ENCODE measurements around the gene ASCC2.
"Not testable (repeated sequence)": the region's sequence is repeated elsewhere in the genome, so short reads cannot be mapped to it uniquely, and the experiment has no call there.

ASCC2 gene

DNA sequence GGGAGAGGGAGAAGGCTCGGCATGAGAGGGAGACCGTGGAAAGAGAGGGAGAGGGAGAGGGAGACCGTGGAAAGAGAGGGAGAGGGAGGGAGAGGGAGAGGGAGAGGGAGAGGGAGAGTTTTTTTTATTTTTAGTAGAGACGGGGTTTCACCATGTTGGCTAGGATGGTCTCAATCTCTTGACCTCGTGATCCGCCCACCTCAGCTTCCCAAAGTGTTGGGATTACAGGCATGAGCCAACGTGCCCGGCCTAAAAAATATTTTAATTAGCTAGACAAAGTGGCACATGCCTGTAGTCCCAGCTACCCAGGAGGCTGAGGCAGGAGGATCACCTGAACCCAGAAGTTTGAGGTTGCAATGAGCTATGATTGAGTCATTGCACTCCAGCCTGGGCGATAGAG is 21.0 kb upstream of the ASCC2 start:
- H3K27ac ChIP-seq, H3K4me3 ChIP-seq: not testable (repeated sequence)

DNA sequence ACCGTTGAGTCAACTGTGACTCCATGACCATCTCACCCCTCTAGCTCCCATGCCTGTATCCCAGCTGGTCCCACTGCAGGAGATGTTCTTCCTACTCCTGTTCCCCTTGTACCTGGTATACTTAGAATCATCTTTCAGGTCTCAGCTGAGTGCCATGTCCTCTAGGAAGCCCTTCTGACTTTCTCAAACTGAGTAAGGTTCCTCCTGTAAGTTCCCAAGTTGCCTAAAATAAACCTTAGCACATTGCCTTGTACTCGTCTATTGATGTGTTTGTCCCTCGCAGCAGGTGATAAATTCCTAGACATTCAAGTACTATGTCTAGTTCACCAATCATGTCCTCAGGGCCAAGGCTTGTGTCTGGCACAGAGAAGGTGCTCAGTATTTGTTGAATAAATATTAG is 18.4 kb upstream of the ASCC2 start:
- H3K4me3 ChIP-seq = no peak overlapping the region
- no peak overlapping the region for H3K27ac ChIP-seq

DNA sequence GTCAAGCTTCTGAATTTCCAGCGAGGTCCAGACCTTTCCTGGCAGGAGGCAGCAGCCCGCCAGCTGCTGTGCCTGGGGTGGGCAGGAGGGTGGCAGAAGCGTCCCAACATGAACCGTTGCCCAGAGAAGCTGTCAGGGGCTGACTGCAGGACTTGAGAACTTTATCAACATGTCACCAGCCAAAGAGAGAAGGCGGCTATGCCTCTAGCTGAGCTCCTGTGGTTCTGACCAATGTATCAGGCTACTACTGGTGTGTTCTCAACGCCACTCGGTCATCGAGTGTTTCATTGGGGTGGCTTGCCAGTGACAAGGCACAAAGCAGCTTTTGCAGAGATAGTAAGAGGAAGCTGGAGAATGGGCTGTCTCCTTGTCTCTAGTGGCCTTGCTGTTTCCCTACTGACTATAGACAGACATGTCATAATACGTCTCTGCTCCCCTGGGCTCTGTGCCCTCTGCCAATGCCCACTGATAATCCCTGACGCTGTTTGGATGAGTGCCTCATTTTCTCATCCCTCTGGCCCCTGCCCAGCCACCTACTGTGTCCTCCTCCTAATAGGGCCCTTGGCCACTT is 17.6 kb upstream of the ASCC2 start:
- no peak overlapping the region for H3K4me3 ChIP-seq
- no peak overlapping the region for H3K27ac ChIP-seq

DNA sequence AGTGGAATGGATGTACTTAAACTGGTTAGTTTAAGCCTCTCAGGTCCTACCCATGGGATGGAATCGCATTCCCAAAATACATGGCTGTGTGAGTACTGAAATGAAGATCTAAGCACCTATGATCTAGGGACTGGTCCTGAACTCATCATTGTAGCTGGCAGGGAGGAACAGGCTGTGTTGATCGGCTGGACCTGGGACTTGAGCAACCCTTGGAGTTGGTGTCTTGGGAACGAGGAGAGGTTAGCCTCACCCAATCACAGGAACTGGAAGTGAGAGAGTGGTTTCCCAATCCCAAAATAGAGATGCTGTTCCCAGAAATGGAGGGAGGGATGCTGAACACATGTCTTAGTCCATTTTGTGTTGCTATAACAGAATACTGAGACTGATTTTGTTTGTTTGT is 16.4 kb upstream of the ASCC2 start:
- Histone ChIP-seq H3K4me3 (no peak overlapping the region), H3K27ac (no peak overlapping the region)

DNA sequence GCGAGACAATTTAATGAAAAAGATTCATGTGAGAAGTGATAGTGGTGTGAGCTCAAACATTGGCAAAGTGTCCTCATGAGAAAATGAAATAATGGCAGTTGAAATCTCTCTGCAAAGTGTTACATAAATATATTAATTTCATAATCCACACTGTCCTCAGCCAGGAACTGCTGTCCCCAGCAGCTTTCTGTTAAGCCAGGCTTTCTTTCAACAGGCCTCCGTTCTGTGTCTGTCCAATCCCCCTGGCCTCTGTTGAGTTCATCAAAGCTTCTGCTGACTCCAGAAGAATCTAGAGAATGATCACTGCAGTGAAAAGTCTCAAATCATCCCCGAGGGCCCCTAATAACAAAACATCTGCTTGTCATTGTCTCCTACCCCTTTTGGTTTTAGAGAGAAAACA is 10.0 kb upstream of the ASCC2 start:
- Histone ChIP-seq H3K27ac (peak overlapping the region in 5 of 21 experiments; percentile 15 to 66 (median 40)), H3K4me3 (no peak overlapping the region)

DNA sequence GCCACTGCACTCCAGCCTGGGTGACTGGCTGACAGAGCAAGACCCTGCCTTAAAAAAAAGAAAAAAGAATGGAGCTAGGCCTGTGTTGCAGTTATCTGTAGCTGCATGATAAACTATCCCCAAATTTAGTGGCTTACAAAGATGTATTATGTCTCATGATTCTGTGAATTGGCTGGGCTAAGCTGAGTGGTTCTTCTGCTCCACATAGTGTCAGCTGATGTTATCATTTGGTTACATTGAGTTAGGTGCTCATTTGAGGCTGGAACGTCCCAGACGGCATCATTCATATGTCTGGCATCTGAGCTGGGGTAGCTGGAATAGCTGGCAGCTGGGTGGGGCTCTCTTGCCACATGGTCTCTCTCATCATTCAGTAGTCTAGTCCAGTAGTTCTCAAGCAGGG is 8.2 kb upstream of the ASCC2 start:
- no peak overlapping the region for H3K27ac ChIP-seq
- no peak overlapping the region for H3K4me3 ChIP-seq

DNA sequence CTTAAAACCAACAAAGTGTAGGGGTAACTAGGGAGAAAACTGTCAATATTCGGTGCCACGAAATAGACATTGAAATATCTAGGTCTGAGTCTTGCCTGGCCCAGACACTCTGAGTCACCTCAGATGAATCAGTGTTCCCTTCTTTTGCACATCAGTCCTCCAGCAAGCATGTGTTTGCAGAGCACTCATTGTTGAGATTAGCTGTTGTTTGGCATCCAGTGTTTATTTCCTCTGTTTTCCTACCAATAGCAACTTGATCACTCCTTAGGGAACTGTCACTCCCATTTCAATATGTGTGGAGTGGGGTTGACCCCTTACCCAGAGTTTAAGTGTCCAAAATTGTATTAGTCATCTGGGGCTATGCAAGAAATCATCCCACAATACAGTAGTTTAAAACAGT is 4.7 kb upstream of the ASCC2 start:
- peak overlapping the region in 17 of 21 experiments; percentile 2 to 84 (median 61) for H3K27ac ChIP-seq
- no peak overlapping the region for H3K4me3 ChIP-seq

DNA sequence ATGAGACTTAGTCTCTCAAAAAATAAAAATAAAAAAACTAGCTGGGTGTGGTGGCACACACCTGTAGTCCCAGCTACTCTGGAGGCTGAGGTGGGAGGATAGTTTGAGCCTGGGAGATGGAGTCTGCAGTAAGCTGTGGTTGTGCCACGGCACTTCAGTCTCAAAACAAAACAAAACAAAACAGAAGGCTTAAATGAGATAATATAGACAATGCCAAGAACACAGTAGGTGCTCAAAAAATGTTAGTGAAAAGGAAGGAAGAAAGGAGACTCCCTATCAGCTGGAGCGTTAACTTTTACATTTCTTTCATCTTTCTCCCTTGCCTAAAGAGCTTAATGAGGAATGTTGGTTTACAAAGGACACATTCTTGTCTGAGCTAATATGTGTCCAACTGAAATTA is 4.1 kb upstream of the ASCC2 start:
- Histone ChIP-seq H3K4me3 (no peak overlapping the region), H3K27ac (peak overlapping the region in 17 of 21 experiments; percentile 2 to 84 (median 58))

DNA sequence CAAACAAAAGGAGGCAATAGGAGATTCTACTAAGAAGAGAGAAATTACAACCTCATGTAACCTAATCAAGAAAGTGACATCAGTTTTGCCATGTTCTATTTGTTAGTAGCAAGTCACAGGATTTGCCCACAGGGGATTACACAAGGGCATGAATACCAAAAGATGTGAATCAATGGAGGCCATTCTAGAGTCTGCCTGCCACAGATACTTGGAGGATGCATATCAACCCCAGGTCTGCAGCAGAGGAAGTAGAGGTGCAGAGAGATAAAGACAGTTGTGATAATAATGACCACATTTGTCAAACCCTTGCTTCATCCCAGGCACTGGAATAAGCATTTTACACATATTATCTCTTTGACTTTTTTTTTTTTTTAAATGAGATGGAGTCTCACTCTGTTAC is 2.4 kb upstream of the ASCC2 start:
- Histone ChIP-seq H3K4me3 (no peak overlapping the region), H3K27ac (no peak overlapping the region)

DNA sequence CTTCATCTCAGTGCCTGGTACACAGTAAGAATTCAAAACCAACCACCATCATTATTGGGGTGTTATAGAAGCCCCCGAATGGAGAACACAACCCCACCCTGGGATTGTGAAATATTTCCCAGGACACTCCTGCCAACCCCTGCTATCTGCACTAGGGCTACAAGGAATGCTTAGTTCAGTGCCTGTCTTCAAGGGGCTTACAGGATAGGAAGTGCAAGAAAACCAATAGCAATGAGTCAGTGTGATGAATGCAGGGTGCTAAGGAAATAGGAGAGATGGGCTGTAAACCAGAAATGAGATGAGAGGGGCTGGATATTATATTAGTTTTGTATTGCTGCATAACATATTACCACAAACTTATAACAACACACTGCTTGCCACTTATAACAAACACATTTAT is 965 bp upstream of the ASCC2 start:
- H3K4me3 ChIP-seq = no peak overlapping the region
- peak overlapping the region in 19 of 21 experiments; percentile 58 to 96 (median 90) for H3K27ac ChIP-seq

DNA sequence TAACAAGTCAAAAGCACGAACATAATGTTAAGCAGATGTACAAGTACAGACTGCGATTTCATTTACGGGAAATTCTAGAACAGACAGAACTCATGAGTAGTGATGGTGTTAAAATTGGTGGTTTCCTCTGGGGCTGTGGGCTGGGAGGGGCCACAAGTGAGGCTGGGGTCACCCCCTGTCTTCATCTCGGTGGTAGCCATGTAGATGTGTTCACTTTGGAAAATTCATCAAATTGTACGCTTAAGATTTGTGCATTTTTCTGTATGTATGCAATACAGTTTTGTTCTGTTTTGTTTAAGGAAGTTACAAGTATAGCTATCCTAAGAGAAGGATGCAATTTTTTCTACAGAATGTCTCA is 504 bp upstream of the ASCC2 start:
- H3K4me3 ChIP-seq = peak overlapping the region; percentile 70 to 93 (median 77)
- H3K27ac ChIP-seq = peak overlapping the region in 20 of 21 experiments; percentile 58 to 96 (median 90)

DNA sequence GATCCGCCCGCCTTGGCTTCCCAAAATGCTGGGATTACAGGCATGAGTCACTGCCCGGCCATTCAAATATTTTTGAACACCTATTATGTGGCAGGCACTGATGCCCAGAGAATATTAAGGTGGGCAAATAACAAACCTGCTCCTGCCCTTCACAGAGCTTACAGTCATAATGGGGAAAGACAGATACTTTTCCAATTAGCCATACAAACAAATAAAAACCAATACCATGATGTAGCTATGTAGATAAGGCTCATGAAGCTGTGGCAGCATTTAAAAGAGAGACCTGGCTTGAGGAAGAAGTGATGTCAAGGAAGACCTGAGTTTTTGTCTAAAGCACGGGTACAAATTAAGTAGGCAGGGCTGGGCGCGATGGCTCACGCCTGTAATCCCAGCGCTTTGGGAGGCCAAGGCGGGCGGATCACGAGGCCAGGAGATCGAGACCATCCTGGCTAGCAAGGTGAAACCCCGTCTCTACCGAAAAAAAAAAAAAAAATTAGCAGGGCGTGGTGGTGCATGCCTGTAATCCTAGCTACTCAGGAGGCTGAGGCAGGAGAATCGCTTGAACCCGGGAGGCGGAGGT is 1.2 kb downstream of the ASCC2 start:
- Histone ChIP-seq H3K4me3 (peak overlapping the region in 5 of 7 experiments; percentile 70 to 90 (median 77)), H3K27ac (peak overlapping the region in 3 of 21 experiments; percentile 90 to 96 (median 94))

DNA sequence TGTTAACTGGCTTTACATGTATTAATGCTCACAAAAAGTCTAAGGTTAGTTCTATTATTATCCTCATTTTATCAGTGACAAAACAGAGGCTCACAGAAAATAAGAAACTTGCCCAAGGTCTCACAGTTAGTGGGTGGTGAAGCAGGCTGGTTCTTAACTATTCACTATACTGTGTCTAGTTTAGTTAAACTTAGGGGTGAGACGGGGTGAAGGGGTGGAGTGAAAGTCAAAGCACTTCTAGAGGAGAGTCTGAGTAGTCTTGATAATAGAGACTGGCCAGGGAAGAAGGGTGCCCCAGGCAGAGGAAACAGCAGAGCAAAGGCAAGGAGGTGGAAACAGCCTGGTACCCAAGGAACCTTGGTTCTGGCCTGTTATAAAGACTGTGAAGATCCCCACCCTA is 4.0 kb downstream of the ASCC2 start:
- no peak overlapping the region for H3K27ac ChIP-seq
- H3K4me3 ChIP-seq = no peak overlapping the region

DNA sequence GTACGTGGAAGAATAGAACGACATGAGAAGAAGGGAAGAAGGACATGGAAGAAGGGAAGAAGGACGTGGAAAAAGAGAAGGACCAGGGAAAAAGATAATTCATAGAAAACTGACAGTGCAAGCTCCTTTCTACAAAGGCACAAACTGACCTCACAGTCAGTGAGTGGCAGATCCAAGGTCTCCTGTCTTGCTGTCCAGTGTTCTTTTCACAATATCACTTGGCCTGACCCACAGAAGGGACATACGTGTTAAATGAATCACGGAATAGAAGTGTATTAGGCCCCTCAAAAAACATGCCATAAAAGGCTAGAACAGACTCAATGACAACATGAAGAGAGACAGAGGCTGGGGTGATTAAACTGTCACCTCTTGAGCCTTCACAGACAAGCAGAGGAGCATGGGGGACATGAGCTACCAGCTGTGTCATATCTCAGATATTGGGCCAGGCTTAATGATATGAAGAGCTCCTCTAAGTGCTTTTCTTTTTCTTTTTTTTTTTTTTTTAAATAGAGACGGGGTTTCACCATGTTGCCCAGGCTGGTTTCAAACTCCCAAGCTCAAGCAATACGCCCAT is 4.6 kb downstream of the ASCC2 start:
- Histone ChIP-seq H3K27ac (no peak overlapping the region), H3K4me3 (no peak overlapping the region)

DNA sequence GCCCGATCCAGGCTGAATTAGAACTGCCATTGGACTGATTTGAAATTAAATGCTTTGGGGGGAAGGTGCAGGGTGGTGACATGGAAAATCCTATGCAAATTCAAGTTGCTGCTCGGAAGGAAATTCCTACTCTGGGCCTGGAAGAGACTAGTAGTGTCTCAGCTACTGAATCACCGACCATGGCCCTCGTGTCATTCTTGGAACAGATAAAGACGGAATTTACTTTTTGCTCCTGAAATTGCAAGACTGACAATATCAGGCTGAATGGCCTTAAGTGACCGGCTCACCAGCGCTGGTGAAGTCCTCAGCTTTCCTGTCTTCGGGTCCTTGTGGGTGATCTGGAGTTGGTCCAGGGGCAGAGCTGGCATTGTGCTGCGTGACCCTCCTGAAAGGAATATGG is 6.1 kb downstream of the ASCC2 start:
- no peak overlapping the region for H3K4me3 ChIP-seq
- no peak overlapping the region for H3K27ac ChIP-seq

DNA sequence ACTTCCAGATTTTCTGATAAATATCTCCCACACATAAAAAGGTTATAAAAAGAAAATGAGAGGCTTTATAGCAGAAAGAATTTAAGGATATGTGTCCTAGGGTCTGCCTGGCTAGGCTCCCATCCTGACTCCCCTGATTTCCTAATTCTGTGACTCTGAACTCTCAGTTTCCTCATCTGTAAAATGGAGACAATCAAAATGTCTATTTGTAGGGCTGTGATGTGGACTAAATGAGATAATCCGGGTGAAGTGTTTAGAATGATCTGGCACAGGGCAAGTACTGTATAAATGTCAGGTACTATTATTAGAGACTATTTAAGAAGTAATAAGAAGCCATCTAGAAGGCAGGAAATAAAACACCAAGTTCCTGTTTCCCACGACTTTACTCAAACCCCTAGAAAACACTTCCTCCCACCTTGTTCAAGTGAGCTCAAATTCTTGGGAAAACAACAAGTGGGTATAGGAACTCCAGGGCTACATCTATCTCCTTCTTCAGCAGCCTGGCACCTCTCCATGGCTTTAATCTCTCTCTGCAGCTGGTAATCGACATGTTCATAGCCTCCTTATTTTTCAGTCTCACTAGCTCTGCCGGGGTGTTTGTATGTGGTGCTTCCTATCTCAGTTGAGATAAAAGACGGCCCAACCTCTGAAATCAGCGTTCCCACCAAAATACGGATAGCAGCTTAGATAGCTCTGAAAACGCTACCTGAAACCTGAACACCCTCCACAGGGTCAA is 6.7 kb downstream of the ASCC2 start:
- H3K27ac ChIP-seq = no peak overlapping the region

DNA sequence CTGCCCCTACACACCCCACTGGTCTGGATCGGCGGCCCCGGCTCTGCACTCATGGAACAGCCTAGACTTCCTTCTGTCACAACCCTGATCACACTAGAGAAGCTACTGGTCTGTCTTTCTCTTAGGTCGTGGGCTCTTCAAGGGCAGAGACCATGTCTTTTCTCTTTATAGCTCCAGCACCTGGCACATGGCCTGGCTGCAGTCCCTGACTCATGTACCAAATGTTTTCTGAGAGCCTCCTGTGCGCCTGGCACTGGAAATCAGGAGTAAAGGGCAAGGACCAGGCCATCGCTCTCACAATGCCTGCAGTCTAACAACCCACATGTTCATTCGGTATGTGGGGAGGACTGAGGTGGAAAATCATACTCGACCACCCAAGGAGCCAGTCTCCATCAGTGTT is 7.5 kb downstream of the ASCC2 start:
- Histone ChIP-seq H3K4me3 (no peak overlapping the region), H3K27ac (no peak overlapping the region)

More for the DNA sequence above, 6.7 kb downstream of the ASCC2 start:
- H3K4me3 ChIP-seq = no peak overlapping the region

DNA sequence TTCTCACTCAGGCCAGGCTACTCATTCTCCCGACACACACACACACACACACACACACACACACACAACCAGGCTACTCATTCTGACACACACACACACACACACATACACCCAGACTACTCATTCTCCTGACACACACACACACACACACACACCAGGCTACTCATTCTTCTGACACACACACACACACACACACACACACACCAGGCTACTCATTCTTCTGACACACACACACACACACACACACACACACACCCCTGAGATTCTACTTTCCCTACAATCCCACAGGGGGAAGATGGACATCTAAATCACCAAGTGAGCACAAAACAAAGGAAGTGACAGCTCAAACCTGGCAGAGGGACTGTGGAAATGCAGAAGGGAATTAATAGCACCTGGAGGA is 10.3 kb downstream of the ASCC2 start:
- H3K27ac ChIP-seq, H3K4me3 ChIP-seq: not testable (repeated sequence)

DNA sequence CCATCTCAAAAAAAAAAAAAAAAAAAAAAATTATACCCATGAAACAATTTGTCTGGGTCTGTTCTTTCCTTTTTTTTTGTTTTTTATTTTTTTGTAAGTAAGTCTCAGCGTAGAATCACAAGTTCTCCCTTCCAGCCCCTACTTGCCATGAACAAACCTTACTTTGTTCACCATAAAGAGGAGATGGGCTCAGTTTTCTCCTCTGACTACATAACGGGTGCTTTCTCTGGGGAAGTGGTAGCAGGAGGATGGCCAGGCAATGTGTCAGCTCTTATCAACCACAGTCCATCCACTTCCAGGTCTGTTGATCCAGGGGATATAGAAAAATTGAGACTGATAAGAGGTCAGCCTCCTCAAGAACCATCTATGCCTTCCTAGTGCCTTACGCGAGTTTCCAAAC is 11.0 kb downstream of the ASCC2 start:
- H3K4me3 ChIP-seq = no peak overlapping the region
- H3K27ac ChIP-seq = peak overlapping the region in 1 of 21 experiments; percentile 2

DNA sequence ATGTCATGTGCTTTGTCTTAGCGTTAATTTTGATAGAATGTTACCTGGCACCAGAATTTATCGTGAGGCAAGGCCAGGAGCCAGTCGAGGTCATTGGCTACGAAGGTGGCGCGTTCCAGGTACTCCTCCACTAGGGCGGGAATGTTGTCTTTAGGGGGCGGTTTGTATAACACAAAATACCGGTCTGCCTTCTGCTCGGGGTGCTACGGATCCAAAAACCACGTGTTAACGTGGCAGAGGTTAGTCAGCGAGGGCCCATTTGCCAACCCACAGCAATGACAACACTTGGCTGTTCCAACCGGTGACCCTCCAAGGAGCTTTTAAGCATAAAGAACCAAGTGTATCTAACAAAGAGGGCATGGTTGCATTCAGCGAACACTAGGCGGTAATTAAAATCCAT is 12.5 kb downstream of the ASCC2 start:
- Histone ChIP-seq H3K27ac (peak overlapping the region in 4 of 21 experiments; percentile 38 to 82 (median 71)), H3K4me3 (no peak overlapping the region)

DNA sequence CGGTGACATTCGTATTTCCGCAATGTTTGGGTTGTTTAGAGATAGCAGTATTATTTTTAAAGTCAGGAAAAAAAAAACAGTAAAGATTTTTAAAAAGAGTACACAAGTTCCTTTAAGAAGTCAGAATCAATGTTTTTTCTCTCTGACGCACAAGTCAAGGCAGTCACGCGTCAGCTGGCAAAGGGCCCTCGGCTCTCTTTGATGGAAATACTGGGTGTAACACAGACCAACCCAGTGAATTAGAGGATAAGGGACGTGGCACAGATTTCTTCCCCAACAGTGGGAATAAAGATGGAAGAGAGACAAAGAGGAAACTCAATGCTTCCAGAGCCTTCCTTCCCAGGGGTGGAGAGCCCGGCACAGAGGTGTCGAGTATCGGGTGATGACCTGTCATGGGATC is 13.4 kb downstream of the ASCC2 start:
- H3K4me3 ChIP-seq = no peak overlapping the region
- peak overlapping the region in 7 of 21 experiments; percentile 1 to 82 (median 52) for H3K27ac ChIP-seq

Data from skin epidermis (tissue), 12 donors.